ENCODE measurements around the gene GNB1. TPM values are rescaled to one million over a fixed set of nuclear protein-coding genes. Genes with fewer than 3 reads are reported as not detected.
"Not testable (repeated sequence)": the region's sequence is repeated elsewhere in the genome, so short reads cannot be mapped to it uniquely, and the experiment has no call there.

Gene GNB1
- total RNA-seq, 1 experiment from 2014 or later: 99.8 TPM

DNA sequence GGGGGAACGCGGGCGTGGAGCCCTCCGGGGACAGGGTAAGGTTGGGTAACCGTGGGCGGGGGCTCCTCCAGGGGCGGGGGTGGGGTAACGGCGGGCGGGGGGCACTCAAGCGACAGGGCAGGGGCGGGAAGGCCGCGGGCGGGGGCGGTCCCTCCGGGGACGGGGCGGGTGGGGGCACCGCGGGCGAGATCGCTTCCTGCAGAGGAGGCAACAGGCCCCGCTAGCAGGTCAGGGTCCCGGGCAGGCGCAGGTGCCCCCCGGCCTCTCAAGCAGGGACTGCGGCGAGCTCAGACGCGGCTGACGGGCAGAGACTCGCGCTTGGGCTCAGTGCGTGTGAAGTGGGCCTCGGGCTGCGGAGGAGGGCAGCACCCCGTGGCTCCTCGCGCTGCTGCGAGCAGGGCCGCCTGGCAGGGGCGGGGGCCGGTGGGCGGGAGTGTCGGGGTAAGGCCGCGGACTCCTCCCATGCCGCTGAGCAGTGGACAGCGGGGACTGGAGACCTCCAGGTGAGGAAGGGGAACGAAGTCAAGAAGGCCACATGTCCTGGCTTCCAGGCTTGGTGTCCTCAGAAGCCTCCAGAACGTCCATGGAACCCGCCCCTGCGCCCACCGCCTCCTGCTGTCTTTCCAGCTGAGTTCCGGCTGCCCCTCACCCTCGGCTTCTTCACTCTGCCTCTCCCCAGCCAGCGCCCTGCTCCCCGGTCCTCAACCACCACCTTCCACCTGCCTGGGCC is 627 bp upstream of the GNB1 start:
- DNase-seq (ENCODE audit: low read depth): peak; percentile 25

DNA sequence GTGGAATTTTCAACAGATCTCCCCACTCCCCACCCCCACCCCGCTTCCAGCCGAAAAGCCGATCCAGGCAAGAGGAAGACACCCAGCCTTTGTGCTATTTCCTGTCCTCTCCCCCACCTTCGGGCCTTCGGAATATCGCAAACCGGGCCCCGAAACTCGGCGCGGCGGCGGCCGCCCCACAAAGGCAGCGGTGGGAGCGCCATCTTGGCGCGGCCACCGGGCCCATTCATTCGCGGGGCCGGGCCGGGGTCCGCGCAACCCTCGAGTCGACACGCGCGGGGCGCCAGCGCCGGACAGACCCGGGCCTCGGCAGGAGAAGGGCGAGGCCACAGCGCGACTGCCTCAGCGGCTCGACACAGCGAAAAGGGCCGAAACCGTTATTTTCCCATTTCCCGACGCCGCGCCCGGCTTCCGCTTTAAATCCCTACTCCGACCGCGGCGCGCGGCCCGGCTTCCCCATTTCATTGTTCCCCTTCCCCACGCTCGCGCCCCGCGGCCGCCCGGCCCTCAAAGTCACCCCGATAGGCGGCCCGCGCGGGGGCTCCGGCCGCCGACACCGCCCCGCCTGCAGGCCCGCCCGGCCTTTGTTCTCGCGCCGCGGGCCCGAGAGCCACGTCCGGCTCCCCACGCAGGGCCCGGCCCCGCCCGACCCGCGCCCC is 911 bp downstream of the GNB1 start:
- peak; percentile 49 for DNase-seq (ENCODE audit: low read depth)

DNA sequence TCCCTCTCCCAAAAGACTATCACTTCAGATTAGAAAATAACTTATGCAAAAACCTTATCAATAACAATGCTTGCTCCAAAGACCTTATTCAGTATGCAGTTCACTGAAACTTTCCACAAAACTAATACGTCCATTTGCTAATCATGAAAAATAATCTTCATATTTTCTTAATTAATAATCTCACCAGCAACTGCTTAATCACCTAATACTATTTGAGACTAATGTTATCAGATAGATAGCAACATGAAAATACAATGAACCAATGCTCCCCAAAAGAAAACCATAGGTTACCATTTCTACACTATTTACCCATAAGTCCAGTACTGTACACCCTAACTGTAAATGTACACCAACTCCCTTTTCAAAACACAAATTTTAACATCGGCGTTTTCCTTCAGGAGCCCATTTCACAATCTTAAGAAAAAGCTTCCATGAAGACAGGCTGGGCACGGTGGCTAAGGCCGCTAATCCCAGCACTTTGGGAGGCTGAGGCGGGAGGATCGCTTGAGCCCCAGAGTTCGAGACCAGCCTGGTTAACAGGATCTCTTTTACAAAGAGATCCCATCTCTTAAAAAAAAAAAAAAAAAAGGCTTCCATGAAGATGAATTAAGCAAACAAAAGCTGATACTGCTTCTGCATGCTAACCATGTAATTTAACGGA is 1.7 kb downstream of the GNB1 start:
- DNase-seq (ENCODE audit: low read depth): peak; percentile 22

GRCh38 chr1:1883890-1884289 is 7.0 kb downstream of the GNB1 start:
- DNase-seq (ENCODE audit: low read depth): not testable (repeated sequence)

DNA sequence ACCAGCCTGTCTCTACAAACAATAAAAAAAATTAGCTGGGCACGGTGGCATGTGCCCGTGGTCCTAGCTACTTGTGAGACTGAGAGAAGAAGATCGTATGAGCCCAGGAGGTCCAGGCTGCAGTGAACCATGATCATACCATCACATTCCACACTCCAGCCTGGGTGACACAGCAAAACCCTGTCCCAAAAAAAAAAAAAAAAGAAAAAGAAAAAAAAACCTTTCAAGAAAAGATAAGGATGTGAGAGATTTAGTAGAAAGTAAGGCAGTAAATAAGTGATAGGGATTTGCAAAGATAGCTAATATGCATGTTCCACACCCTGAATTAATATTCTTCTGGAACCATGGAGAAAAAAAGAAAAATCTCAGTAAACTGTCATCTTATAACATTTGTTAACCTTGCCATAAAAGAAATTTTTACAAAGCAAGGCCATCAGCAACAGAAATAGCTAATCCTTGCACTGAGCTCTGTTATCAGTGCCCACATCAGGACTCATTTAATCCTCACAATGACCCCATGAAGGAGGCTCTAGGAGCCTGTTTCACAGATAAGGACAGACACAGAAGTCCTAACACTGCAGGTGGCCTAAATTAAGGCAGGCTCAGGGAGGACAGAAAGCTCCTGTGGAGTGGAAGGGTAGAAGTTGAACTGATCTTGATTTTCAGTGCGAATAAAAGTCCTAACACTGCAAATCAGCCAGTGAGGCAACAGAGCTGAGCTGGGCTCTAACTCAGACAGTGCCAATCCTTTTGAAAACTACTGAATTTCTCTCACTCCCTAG is 7.6 kb downstream of the GNB1 start:
- DNase-seq (ENCODE audit: low read depth): no peak

DNA sequence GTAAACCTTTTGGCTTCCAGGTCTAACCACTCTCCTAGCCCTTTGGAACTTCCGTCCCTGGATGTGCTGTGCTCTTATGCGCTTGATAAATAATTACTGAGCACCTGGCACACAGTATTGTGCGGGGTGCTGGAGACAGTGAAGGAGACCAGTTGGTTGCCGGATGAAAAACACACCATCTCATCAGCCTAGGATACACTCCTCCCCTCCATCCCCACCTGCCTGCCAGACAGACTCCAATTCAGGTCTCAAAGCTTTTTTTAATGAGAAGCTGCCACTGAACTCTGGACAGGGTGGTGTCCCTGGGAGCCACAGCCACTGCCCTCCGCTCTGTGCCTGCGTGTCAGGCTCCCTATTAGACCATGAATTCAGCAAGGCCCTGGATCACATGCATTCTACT is 9.2 kb downstream of the GNB1 start:
- DNase-seq (ENCODE audit: low read depth): no peak

DNA sequence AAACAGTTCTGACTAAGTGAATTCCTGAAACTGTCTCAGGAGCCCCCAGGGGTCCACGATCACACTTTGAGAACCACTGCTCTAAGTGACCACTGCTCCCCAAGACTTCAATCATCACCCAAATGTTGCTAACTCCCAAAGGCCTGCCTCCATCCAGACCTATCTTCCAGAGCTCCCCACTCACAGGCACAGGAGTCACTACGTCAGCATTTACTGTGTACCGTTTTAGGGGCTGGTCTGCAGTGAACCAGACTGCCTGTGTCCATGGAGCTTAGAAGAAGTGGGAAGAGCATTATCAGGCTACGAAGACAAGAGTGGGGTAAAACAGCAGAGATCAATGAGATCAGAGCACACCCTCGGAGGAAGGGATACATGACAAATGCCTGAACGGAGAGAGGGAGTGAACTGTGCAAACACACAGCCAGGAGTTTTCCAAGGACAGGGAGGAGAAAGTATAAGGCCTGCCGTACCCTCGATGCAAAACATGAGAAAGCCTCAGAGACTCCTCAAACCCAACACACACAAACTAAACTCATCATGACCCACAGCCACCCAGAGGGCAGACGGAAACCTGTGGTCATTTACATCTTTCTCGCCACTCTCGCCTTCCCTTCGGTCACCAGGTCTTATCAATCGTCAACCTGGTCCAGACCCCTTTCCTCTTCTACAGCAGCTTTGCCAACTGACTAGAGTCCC is 10.1 kb downstream of the GNB1 start:
- DNase-seq (ENCODE audit: low read depth): no peak

DNA sequence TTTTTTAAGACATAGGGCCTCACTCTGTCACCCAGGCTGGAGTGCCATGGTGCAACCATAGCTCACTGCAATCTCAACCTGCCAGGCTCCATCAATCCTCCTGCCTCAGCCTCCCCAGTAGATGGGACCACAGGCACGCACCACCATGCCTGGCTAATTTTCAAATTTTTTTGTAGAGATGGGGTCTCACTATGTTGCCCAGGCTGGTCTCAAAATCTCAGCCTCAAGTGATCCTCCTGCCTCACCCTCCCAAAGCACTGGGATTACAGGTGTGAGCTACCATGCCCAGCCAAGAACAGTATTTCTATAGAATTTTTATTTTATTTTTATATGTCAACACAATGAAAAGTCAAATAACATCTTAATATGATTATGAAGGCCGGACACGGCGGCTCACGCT is 10.9 kb downstream of the GNB1 start:
- DNase-seq (ENCODE audit: low read depth): no peak

GRCh38 chr1:1877865-1878436 is 12.9 kb downstream of the GNB1 start:
- DNase-seq (ENCODE audit: low read depth): no peak

GRCh38 chr1:1876335-1876930 is 14.5 kb downstream of the GNB1 start:
- DNase-seq (ENCODE audit: low read depth): no peak

GRCh38 chr1:1875932-1876331 is 15.0 kb downstream of the GNB1 start:
- no peak for DNase-seq (ENCODE audit: low read depth)

GRCh38 chr1:1874901-1875300 is 16.0 kb downstream of the GNB1 start:
- DNase-seq (ENCODE audit: low read depth): no peak

- DNase-seq (ENCODE audit: low read depth): no peak
Measured at GRCh38 chr1:1873186-1873585, 17.7 kb downstream of the GNB1 start.

DNA sequence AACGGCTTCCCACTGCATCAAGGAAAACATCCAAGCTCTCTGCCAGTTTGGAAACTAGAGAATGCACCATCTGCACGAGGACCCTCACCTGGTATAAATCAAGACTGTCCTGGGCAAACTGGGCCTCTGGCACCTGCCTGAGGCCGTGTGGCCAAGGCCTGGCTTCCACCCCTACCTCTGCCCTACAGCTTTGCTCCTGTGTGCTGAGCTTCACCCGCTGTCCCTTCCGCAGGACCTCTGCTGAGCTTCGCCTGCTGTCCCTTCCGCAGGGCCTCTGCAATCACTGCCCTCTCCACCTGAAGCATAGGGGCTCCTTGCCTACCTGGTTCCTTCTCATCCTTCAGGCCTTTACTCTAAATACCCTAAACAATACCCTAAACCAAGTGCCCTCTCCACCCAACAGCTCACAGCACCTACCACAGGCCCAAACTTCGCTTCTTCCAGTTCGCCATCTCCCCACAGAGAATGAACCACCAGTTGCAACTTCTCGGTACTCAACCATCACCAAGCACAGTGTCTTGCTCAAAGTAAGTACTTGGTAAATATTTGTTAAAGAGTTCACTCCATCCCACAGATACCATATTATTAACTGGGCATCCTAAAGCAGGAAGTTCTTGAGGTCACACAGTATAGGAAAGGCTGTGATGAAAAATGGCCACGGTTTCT is 18.4 kb downstream of the GNB1 start:
- no peak for DNase-seq (ENCODE audit: low read depth)

- no peak for DNase-seq (ENCODE audit: low read depth)
Measured at GRCh38 chr1:1869469-1869868, 21.4 kb downstream of the GNB1 start.

DNA sequence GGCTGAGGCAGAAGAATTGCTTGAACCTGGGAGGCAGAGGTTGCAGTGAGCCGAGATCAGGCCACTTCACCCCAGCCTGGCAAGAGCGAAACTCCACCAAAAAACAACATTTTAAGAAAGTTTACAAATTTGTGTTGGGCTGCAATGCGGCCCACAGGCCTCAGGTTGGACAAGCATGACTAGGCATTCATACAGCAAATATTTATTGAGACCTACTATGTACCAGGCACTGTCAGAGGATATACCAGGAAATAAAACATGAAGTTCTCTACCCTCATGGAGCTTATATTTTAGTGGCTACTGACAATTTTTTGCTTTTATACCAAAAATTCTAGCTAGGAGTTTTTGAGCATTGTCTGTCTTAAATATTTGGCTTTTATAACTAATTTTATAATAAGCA is 23.7 kb downstream of the GNB1 start:
- no peak for DNase-seq (ENCODE audit: low read depth)

GRCh38 chr1:1862905-1863547 is 27.9 kb downstream of the GNB1 start:
- DNase-seq (ENCODE audit: low read depth): no peak

GRCh38 chr1:1861761-1862310 is 29.1 kb downstream of the GNB1 start:
- not testable (repeated sequence) for DNase-seq (ENCODE audit: low read depth)

GRCh38 chr1:1861339-1861730 is 29.6 kb downstream of the GNB1 start:
- no peak for DNase-seq (ENCODE audit: low read depth)

Measured in LHCN-M2 (cell line).